GM19328 (cell line): ENCODE measurements around the gene ZCCHC2.

Experiments used
- ATAC-seq: cut with Tn5 transposase; IDR thresholded peaks from one replicate; pipeline ENCODE4 v1.9.1; 2021; ENCODE audit warnings: mild to moderate bottlenecking, moderate library complexity; ENCODE audit not compliant: unreplicated experiment

The ZCCHC2 gene

GRCh38 chr18:62537042-62537894 is 14.4 kb downstream of the ZCCHC2 start:
- ATAC-seq = no peak

GRCh38 chr18:62537946-62538345 is 15.1 kb downstream of the ZCCHC2 start:
- no peak for ATAC-seq

GRCh38 chr18:62538881-62539280 is 16.1 kb downstream of the ZCCHC2 start:
- no peak for ATAC-seq

- no peak for ATAC-seq
These were observed 16.7 kb downstream of the ZCCHC2 start for GRCh38 chr18:62539284-62540165.

GRCh38 chr18:62543021-62543420 is 20.2 kb downstream of the ZCCHC2 start:
- ATAC-seq = no peak

- ATAC-seq = no peak
These were observed 22.3 kb downstream of the ZCCHC2 start for GRCh38 chr18:62545098-62545497.

GRCh38 chr18:62549755-62550154 is 26.9 kb downstream of the ZCCHC2 start:
- ATAC-seq = no peak

GRCh38 chr18:62550746-62551145 is 27.9 kb downstream of the ZCCHC2 start:
- no peak for ATAC-seq

GRCh38 chr18:62551972-62552513 is 29.2 kb downstream of the ZCCHC2 start:
- no peak for ATAC-seq

GRCh38 chr18:62554061-62554815 is 31.4 kb downstream of the ZCCHC2 start:
- ATAC-seq = no peak

GRCh38 chr18:62555135-62555534 is 32.3 kb downstream of the ZCCHC2 start:
- ATAC-seq = no peak

GRCh38 chr18:62556397-62556796 is 33.6 kb downstream of the ZCCHC2 start:
- no peak for ATAC-seq

GRCh38 chr18:62558015-62558663 is 35.3 kb downstream of the ZCCHC2 start:
- no peak for ATAC-seq

- ATAC-seq = no peak
These were observed 41.2 kb downstream of the ZCCHC2 start for GRCh38 chr18:62564044-62564443.

GRCh38 chr18:62566199-62566598 is 43.4 kb downstream of the ZCCHC2 start:
- no peak for ATAC-seq

GRCh38 chr18:62566818-62567217 is 44.0 kb downstream of the ZCCHC2 start:
- no peak for ATAC-seq

GRCh38 chr18:62569081-62569655 is 46.3 kb downstream of the ZCCHC2 start:
- no peak for ATAC-seq

GRCh38 chr18:62571037-62571436 is 48.2 kb downstream of the ZCCHC2 start:
- ATAC-seq = no peak

- no peak for ATAC-seq
These were observed 48.8 kb downstream of the ZCCHC2 start for GRCh38 chr18:62571648-62572047.

GRCh38 chr18:62572456-62572855 is 49.6 kb downstream of the ZCCHC2 start:
- no peak for ATAC-seq
